HG02981 (cell line): ENCODE results near the gene B4GALT5.

Experiments used
- ATAC-seq: cut with Tn5 transposase; IDR thresholded peaks from one replicate; pipeline ENCODE4 v1.9.1; 2021; ENCODE audit warnings: mild to moderate bottlenecking, moderate library complexity; ENCODE audit not compliant: unreplicated experiment

Gene B4GALT5

GRCh38 chr20:49660912-49661311, 52.8 kb downstream of the B4GALT5 start:
- no peak for ATAC-seq

GRCh38 chr20:49659056-49659455, 54.6 kb downstream of the B4GALT5 start:
- ATAC-seq = no peak

- no peak for ATAC-seq
Measured at GRCh38 chr20:49658508-49658907, 55.2 kb downstream of the B4GALT5 start.

GRCh38 chr20:49657118-49657901, 56.4 kb downstream of the B4GALT5 start:
- ATAC-seq = no peak

GRCh38 chr20:49656304-49656703, 57.4 kb downstream of the B4GALT5 start:
- no peak for ATAC-seq

- no peak for ATAC-seq
Measured at GRCh38 chr20:49653925-49654434, 59.7 kb downstream of the B4GALT5 start.

GRCh38 chr20:49649672-49650071, 64.0 kb downstream of the B4GALT5 start:
- ATAC-seq = no peak

GRCh38 chr20:49647550-49647949, 66.1 kb downstream of the B4GALT5 start:
- no peak for ATAC-seq

- ATAC-seq = no peak
Measured at GRCh38 chr20:49646528-49646927, 67.2 kb downstream of the B4GALT5 start.

- ATAC-seq = no peak
Measured at GRCh38 chr20:49646126-49646525, 67.6 kb downstream of the B4GALT5 start.

GRCh38 chr20:49644980-49645565, 68.6 kb downstream of the B4GALT5 start:
- no peak for ATAC-seq

GRCh38 chr20:49642816-49643215, 70.9 kb downstream of the B4GALT5 start:
- no peak for ATAC-seq

GRCh38 chr20:49641683-49642656, 71.7 kb downstream of the B4GALT5 start:
- ATAC-seq = no peak

GRCh38 chr20:49637046-49637637, 76.5 kb downstream of the B4GALT5 start:
- no peak for ATAC-seq

GRCh38 chr20:49636447-49636846, 77.2 kb downstream of the B4GALT5 start:
- no peak for ATAC-seq

GRCh38 chr20:49635866-49636265, 77.8 kb downstream of the B4GALT5 start:
- ATAC-seq = no peak

- ATAC-seq = no peak
Measured at GRCh38 chr20:49635166-49635565, 78.5 kb downstream of the B4GALT5 start.

- no peak for ATAC-seq
Measured at GRCh38 chr20:49634116-49634515, 79.6 kb downstream of the B4GALT5 start.

GRCh38 chr20:49633643-49634042, 80.0 kb downstream of the B4GALT5 start:
- no peak for ATAC-seq

GRCh38 chr20:49633023-49633422, 80.7 kb downstream of the B4GALT5 start:
- no peak for ATAC-seq
